ENCODE data around the gene KMT2E.

DNA sequence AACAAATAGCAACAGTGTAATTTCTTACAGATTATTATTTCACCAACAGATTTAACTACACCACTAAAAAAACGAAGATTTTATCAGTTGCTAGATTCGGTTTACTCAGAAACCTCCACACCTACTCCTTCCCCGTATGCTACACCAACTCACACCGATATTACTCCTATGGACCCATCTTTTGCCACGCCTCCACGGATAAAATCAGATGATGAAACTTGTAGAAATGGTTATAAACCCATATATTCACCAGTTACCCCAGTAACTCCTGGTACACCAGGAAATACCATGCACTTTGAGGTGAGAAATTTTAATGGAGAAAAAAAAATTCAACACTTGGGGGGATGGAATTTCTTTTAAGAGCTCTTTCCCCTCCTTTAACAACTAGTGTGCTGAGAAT lies 92.5 kb downstream of the KMT2E start:
- TF ChIP-seq, protein P1, sequence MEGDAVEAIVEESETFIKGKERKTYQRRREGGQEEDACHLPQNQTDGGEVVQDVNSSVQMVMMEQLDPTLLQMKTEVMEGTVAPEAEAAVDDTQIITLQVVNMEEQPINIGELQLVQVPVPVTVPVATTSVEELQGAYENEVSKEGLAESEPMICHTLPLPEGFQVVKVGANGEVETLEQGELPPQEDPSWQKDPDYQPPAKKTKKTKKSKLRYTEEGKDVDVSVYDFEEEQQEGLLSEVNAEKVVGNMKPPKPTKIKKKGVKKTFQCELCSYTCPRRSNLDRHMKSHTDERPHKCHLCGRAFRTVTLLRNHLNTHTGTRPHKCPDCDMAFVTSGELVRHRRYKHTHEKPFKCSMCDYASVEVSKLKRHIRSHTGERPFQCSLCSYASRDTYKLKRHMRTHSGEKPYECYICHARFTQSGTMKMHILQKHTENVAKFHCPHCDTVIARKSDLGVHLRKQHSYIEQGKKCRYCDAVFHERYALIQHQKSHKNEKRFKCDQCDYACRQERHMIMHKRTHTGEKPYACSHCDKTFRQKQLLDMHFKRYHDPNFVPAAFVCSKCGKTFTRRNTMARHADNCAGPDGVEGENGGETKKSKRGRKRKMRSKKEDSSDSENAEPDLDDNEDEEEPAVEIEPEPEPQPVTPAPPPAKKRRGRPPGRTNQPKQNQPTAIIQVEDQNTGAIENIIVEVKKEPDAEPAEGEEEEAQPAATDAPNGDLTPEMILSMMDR (IDR thresholded peaks at IDR 0.05): no peak
- TF ChIP-seq CREB1 (CRISPR knock-in tag; IDR thresholded peaks at IDR 0.05) (no peak), CBFB (CRISPR knock-in tag; IDR thresholded peaks at IDR 0.05; ENCODE audit: low read depth) (no peak)
- TF ChIP-seq, protein P2, sequence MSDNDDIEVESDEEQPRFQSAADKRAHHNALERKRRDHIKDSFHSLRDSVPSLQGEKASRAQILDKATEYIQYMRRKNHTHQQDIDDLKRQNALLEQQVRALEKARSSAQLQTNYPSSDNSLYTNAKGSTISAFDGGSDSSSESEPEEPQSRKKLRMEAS (CRISPR knock-in tag; IDR thresholded peaks at IDR 0.05): no peak
